ENCODE results near the gene ARL4C.

Gene ARL4C, protein sequence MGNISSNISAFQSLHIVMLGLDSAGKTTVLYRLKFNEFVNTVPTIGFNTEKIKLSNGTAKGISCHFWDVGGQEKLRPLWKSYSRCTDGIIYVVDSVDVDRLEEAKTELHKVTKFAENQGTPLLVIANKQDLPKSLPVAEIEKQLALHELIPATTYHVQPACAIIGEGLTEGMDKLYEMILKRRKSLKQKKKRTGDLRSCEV

DNA sequence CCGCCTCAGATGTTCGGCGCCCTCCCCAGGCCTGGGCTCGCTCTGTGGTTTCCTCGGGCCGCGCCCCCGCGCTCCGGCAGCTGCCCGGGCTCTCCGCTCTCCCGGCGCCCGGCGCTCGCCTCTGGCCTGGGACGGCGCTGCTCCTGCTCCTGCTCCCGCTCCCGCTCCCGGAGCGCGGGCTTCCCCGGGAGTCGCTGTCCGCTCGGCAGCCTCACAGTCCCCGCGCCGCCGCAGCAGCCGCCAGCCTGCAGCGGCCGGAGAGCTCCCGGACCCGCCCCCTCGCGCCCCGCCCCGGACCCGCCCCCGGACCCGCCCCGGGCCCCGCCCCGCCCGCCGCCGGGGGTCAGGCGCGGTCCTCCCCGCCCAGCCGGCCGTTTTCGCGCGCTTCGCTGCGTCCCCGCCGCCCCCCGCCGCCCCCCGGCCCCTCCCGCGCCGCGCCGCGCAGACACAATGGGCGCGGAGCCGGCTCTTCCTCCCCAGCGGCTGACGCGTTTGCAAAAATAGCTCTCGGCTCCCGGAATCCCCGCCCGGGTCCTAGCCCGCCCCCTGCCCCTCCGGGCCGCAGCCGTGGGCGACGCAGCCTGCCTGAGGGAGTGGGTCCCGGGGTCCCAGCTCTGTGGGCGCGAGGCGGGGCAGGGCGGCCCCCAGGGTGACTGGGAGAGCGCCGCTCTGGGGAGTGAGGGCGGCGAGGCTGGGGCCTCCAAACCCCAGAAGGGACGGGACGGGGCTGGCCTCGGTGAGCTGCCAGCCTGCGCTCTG, at the start of gene ARL4C:
TSS of gene ARL4C (minus strand) at position 247 of the 759 bp plus-strand sequence. CDS start 495 bp downstream, outside the sequence.
- peak; percentile 38 for DNase-seq

DNA sequence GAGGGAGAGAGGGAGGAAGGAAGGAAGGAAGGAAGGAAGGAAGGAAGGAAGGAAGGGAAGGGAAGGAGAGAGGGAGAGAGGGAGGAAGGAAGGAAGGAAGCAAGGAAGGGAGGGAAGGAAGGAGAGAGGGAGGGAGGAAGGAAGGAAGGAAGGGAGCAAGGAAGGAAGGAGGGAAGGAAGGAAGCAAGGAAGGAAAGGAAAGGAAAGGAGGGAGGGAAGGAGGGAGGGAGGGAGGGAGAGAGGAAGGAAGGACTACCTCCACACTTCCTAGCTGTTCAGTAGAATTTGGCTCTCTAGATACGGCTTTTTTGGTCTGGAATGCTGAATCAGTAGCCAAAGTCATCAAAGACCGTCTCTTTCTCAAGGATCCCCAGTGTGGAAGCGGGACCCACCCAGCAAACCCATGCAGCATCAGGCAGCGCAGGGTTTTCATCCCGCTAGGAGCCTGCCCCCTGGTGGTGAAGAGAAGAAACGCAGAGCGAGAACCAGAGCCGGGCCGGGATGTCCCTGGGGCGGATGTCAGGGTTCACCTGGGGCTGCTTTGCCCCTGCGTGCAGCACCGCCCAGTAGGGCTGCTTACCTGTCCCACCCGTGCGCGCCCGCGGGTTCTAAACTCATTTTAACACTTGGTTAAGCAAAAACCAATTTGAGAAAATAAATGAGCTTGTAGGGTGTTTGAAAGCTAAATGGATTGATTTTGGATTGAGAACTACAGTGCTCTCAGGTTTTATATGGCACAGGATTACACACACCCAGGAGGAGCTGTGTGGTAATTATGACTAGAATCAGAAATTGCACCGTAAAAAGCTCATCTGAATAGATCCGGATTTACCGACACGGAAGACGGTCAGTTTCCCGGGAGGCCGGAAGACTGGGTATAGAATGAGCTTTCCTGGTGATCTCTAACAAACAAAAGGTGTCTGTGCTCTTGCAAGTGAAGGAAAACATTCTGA, 48.1 kb upstream of the ARL4C start:
- DNase-seq, result peak; percentile 59

DNA sequence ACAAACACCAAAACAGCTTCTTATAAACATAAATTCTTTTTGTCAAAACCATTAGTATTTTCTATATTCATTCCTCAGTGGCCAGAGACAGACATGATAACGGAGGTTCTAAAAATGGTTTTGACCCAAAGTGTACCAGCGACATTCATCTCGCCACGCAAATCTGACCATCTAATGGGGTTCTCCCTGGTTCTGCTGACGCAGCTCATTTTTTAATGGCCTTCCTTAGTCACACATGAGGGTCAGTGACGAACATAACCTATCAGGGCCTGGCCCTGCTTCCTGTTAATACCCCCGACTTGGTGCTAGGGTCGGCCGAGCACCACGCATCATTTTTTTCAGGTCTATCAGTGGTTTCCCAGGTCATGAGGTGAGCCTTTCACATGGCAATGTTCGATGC, 45.9 kb upstream of the ARL4C start:
- no peak for DNase-seq

DNA sequence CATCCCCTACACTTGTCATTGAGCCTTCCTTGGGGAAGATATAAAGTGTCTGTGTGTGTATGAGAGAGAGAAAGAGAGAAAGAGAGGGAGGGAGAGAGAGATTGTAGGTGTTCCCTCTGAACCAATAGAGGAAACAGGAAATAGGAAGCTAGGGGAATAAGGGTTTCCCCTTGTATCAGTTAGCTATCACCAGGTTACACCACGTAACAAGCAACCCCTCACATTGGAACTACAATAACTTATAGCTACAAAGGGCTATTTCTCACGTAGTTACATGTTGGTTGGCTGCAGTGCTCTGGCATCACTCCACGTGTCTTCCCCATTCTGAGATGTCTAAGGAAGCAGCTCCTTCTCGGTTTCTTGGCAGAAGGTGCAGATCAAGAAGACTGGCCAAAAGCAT, 41.0 kb upstream of the ARL4C start:
- no peak for DNase-seq

DNA sequence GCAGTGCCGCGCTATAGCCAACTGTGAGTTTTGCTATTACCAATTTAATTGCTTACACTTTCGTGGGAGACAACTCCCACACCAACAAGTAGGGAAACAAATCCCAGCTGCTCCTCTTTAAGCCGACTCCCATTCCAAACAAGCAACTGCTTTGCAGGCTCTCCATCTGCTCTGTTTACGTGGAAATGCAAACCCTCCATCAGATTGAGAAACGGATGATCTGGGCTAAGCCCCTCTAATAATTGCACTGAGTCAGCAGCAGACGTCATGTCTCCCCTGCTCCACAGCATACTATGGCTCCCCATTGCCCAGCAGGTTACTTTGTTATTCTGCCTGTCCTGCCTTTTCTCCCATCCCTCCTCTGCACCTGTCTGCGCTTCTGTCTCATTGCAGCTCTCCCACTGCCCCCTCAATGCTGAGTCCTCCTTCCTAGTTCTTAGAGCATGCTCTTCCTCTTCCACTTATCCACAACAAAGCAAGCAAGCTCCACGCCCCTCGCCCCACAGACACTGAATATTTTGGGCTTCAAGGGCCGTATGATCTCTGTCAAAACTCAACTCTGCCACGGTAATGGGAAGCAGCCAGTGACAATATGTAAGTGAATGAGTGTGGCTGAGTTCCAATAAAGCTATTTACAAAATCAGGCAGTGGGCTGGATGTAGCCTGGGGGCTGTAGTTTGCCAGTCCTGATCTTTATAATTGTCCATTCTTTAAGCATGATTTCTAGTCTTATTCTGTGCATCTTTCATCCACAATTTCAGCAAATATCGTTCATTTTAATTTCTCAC, 39.5 kb upstream of the ARL4C start:
- DNase-seq, result no peak

DNA sequence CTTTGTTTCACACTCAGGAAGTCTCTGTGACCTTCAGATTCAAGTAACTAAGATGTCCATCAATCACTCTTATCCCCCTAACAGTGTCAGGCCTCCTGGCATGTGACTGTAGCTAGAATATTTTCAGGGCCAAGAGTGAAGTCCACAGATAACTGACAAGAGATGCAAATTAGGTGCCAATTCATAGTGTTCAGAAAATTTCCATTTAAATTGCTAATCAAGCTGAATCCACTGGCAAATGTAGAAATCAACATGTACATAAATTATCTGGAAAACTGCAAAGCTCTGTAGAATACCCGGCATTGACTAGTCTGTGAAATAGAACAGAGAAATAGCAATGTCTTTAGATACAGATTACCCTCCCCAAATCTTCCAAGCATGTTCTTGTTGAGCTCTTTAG, 38.6 kb upstream of the ARL4C start:
- DNase-seq, result no peak

DNA sequence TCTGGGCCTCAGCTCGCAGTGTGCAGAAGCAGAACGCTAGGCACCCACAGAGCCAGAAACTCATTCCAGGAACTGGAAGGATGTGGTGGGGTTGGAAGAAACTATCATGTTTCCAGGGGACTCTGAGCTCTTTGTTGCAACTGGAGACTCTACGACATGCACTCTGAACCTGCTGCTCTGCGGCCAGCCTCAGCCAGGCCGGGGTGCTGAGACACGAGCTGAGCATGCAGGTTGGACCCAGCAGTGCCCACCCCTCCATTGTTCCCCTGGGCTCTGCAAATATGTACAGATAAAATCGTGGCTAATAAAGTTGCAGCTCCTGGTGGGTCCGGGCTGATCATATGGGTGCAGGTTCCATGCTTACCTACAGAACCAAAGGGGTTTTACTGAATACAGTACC, 37.6 kb upstream of the ARL4C start:
- DNase-seq, result no peak

DNA sequence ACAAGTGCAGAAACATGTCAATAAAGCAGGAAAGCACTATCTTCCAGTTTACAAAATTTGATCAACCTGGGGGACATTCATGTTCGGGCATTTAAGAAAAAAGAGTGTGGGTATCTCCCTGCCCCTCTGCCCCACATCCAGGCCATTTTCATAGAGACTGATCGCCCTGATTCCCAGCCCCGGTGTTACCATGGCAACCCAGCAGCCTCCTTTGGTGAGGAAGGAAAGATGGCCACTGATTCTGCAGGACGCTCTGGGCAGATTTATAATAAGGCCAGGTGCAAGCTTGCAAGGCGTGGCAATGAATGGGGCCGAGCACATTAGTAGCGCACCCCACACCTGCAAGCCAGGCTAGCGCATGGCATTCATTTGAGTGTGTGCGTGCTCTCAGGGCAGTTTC, 36.7 kb upstream of the ARL4C start:
- DNase-seq, result no peak

DNA sequence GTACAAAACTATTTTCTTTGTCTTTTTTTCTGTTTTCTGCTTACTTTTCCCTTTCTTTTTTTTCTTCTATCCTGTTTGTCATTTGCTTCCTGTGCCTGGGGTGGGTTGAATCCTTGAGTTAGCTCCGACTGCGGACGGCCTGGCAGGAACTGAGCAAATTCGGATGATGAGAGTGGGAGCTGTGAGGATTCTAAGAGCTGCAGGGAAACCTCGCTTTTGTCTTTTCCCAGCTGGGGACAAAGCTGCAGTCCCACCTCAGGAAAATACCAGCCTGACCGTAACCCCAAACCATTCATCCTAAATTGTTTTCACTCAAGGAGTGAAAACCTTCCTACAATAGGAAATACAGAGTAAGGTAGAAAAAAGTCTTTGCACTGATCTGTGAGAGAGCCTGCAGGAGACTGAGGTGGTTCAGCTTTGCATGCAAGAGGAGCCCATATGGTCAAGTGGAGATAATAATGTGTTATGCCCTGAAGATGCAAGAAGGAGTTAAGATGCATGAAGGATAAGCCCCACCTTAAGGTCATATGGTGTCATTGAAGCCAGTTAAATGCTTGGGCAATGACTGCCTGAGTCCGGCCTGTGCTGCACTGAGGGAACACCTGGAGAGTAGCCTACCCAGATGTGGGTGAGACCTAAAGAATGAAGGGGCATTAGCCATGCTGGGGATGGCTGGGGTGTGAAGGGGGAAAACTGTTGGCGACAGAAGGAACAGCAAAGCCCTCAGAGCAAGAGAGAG, 31.7 kb upstream of the ARL4C start:
- no peak for DNase-seq

DNA sequence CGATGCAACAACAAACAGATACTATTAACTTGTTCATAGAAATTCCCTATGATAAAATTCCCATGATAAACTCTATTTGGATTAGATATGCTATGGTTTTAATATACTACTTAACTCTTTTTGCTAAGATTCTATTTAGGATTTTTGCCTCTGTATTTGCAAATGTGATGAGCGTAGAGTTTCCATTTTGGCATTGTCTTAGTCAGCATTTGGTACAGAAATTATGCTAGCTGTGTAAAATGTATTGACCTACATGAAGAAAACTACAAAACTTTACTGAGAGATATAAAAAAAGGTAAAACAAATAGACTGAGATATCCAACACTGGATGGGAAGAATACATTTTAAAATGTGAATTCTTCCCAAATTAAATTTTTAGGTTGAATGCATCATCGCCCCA, 29.8 kb upstream of the ARL4C start:
- no peak for DNase-seq

DNA sequence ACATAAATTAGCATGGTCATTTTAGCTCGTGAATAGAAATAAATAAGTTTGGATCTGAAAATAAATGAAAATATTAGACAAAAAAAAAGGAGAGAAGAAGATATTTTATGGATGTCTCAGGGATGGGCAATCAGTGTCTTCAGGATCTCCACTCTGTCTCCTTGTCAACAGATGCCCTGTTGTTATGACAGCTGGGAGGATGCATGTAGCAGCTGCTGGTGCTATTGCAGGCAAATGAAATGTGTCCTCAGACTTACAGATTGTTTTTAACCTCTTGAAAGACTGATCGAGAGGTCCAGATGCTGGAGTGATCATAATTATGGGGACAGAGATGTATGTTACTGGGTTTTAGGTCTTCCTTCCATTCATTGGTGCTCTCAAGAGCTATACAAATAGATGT, 24.7 kb upstream of the ARL4C start:
- DNase-seq, result no peak

DNA sequence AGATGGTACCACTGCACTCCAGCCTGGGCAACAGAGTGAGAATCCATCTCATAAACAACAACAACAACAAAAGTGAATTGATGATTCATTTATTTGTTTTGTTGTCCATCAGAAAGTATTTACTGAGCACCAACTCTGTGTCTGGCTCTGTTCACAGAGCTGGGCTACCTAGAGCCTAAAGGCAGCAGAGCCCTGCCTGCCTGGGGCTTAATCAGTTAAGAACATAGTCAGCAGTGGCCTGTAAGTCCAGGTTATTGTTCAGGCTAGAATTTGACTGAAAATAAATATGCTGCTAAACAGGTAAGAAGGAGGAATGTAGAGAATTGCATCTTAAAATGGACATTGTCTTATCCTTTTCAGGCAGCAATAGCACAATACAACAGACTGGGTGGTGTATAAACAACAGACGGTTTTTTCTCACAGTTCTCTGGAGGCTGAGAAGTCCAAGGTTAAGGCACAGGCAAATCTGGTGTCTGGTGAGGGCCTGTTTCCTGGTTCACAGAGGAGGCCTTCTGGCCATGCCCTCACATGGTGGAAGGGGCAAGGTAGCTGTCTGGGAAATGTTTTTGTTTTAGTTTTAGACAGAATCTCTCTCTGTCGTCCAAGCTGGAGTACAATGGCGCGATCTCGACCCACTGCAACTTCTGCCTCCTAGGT, 22.2 kb upstream of the ARL4C start:
- DNase-seq, result no peak

DNA sequence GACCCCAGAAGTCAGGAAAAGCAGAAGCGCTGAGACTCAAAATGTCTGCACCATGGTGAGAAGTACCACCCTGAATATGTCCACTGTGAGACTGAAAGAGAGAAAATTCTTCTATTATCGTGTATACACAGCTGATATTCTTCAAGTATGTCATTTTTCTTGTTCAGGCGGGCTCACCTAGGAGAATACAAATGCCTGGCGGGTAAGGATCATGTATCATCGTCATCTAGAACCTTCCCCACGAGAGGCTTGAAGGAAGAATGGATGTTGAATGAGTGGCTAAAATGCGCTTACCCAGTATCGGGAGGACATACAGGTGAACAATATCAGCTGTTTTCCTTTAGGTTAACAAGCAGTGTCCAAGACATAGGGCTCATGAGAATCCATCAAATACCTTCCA, 21.1 kb upstream of the ARL4C start:
- DNase-seq, result no peak

DNA sequence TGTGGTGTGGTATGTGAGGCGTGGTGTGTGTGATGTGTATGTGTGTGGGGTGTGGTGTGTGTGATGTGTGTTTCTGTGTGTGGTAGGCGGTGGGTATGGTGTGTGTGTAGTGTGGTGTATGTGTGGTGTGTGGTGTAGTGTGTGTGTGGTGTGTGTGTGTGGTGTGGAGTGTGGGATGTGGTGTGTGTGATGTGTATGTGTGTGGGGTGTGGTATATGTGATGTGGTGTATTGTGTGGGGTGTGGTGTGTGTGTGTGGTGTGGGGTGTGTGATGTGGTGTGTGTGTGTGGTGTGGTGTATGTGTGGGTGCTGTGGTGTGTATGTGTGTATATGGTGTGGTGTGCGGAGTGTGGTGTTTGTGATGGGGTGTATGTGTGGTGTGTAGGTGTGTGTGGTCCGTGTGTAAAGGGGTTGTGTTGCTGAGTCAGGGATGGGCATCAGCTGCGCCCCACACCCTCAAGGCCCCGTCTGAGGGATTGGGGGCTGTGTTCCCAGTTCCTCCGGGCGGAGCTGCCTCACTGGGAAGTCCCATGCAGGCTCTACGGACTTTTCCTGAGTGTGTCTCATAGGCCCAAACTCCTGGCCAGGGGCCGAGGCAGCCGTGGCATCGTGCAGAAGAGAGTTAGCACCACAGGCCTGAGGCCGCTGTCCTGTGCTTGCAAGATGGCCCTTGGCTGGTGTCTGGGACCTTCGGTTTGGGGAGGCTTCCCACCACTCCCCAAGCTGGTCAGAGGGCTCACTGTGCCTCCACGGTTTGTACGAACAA, 18.2 kb upstream of the ARL4C start:
- no peak for DNase-seq

DNA sequence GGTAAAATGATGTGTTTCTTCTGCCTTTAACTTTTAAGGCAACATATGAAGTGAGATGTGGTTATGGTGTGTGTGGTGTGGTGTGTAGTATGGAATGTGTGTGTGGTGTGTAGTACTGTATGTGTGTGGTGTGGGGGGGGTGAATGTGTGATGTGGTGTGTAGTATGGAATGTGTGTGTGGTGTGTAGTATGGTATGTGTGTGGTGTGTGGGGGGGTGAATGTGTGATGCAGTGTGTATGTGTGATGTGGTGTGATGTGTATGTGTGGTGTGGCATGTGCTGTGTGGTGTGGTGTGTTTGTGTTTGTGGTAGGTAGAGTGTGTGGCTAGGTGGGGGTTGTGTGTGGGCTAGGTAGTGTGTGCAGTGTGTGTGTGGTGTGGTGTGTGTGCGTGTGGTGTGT, 17.2 kb upstream of the ARL4C start:
- DNase-seq, result no peak

DNA sequence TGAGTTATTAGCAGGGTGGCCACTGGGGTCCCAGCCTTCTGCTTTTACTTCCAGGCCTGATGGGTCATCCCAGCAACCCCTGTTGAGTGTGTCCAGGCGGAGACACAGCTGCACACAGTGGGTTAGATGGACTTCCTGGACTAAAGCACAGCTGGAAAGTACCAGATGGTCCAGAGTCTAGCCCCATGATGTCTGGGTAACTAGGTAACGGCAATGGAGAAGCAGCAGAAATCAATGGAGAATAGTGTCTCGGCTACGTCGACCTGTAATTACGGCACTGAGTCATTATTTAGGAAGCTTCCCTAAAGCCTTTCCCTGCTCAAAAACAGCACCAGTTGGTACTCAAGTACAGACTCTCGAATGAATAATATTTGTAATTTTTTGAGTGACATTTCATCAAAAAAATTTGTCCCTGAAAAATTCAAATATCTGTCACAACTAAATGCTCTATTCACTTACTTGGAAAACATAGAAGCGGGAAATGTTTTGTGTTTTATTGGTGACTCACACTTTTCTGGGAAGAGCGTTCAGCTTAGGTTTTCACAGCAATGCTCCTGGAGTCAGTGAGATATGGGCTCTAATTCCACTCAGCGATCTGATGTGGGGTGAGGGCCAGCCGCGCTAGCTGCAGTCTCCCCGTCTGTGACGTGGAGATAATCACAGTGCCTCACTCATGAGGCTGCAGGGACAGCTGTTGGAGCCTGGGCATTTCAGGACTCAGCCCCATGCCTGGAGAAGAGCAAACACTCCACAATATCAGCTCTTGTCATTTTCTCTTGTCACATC, 16.2 kb upstream of the ARL4C start:
- no peak for DNase-seq

DNA sequence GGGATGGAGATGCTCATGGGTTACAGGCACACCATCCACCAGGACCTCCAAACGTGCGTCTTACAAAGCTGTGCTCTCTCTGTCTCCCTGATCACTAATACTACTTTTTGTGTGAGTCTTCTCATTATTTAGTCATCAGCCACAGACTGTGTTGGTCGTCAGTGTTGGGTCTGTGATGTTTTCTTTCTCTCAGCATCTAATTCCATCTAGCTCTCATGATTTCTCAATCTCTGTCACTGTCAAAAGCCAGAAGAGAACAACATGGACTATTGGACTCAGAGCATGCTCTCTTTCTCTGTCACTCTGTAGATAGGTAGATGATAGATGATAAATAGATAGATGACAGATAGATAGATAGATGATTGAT, 6.0 kb upstream of the ARL4C start:
- DNase-seq, result peak; percentile 53

DNA sequence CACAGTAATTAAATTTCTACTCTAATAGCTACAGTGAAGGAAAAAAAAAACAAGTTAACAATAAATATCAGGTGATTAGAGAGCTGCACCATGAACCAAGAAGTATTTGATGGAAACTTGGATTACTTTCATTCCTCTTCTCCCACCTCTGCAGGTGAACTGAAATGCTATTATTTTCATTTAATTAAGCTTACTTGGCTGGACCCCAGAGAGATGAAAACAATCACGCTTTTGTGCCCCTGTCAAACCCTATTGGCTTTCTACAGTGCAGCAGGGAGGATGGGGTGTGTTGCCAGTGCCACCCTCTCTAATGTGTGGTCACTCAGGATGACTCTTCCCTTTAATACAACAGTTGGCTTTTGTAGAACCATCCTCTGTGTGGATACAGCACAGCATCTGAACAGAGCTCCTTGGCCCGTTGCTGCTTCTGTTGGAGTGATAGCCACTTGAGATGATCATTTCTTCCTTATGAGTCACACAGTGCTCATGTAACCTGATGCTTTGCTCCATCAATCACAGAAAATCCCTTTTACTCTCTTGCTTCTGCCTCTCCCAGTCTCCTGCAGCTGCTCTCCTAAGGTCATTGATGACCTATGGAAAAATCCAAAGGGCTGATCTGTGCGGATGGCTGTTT, 5.5 kb upstream of the ARL4C start:
- peak; percentile 53 for DNase-seq

DNA sequence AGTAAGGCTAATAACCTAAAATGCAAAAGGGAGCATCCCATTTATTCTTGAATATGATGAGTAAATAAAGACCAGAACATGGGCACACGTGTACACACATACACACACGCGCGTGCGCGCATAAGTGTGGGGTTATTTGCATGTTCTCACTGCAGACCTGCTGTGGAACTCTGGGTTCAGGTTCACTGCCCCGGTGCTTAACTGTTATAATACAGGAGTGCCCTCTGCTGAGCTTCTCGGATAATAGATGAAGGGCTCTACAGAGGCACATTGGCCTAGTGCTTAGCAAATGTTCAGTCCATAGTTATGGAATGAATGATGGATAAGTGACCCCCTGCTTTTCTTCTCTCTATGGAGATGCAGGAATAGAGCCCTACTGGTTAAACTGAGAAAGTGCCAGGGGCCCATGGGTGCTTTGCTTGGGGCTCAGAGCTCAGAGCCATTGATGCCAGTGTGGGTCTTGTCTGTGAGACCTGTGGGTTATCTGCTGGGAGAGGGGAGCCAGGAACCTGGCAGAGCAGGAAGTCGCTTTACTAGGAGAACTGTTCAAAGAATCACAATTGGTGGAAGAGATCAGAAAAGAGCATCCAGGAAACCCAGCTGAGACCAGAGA, 3.6 kb upstream of the ARL4C start:
- no peak for DNase-seq
